Ishikawa (cell line): ENCODE results near the gene GTF2IRD1.

Experiments
- CREB1 ChIP-seq: IDR thresholded peaks from 2 replicates; pipeline ENCODE4 v1.6.1; 2012; ENCODE audit warnings: low read depth
- EP300 ChIP-seq: IDR thresholded peaks from 2 replicates; pipeline ENCODE4 v1.6.1; 2012; ENCODE audit warnings: borderline replicate concordance
- RAD21 ChIP-seq: IDR thresholded peaks from 2 replicates; pipeline ENCODE4 v1.6.1; 2012; ENCODE audit warnings: low read depth
- TCF12 ChIP-seq: IDR thresholded peaks from 2 replicates; pipeline ENCODE4 v1.6.1; 2012; ENCODE audit warnings: low read depth
- YY1 ChIP-seq: IDR thresholded peaks from 2 replicates; pipeline ENCODE4 v1.6.1; 2012; ENCODE audit warnings: low read depth
- TF ChIP-seq, protein P1 (sequence below): IDR thresholded peaks from 2 replicates; pipeline ENCODE4 v1.6.1; 2012

DNA sequence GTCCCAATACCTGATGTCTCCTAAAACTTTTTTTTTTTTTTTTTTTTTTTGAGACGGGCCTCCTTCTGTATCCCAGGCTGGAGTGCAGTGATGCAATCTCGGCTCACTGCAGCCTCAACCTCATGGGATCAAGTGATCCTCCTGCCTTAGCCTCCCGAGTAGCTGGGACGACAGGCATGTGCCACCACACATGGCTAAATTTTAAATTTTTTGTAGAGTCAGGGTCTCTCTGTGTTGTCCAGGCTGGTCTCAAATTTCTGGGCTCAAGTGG, 28.4 kb downstream of the GTF2IRD1 start:
- TF ChIP-seq TCF12 = no peak
- TF ChIP-seq RAD21 = no peak
- TF ChIP-seq CREB1 = no peak
- TF ChIP-seq EP300 = no peak
- no peak for TF ChIP-seq YY1
- TF ChIP-seq, protein P1, sequence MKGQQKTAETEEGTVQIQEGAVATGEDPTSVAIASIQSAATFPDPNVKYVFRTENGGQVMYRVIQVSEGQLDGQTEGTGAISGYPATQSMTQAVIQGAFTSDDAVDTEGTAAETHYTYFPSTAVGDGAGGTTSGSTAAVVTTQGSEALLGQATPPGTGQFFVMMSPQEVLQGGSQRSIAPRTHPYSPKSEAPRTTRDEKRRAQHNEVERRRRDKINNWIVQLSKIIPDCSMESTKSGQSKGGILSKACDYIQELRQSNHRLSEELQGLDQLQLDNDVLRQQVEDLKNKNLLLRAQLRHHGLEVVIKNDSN = no peak
